VCaP (cell line): ENCODE data around the gene PGBD5.

Experiments
- H3K27ac ChIP-seq: fragments of 450-650 bp; 2 replicates; pipeline ENCODE4 v1.5.1; 2017
- TF ChIP-seq, protein P1 (sequence below): fragments of 450-650 bp; conservative IDR thresholded peaks from 2 replicates; pipeline ENCODE4 v1.5.1; 2017; ENCODE audit warnings: mild to moderate bottlenecking, moderate library complexity

PGBD5 gene

DNA sequence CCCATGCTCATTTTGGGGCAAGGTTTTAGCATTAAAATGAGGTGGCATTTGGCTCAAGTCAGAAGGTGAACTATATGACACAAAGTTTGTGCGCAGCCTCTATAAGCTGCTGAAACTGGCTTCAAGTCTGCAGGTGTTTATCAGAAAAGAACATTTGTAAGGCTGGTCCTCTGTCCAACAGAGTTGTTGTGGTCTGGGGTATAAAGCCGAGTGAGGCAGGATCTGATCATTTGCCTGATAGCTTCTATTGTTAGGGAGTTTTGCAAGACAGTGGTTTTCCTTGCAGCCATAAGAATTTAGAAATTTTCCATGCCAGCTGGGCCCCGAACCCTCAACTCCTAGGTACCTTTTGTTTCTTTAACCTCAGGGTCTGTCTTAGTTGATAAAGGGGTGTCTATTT is 130.8 kb downstream of the PGBD5 start:
- no peak overlapping the region for H3K27ac ChIP-seq
- TF ChIP-seq, protein P1, sequence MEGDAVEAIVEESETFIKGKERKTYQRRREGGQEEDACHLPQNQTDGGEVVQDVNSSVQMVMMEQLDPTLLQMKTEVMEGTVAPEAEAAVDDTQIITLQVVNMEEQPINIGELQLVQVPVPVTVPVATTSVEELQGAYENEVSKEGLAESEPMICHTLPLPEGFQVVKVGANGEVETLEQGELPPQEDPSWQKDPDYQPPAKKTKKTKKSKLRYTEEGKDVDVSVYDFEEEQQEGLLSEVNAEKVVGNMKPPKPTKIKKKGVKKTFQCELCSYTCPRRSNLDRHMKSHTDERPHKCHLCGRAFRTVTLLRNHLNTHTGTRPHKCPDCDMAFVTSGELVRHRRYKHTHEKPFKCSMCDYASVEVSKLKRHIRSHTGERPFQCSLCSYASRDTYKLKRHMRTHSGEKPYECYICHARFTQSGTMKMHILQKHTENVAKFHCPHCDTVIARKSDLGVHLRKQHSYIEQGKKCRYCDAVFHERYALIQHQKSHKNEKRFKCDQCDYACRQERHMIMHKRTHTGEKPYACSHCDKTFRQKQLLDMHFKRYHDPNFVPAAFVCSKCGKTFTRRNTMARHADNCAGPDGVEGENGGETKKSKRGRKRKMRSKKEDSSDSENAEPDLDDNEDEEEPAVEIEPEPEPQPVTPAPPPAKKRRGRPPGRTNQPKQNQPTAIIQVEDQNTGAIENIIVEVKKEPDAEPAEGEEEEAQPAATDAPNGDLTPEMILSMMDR, result no peak

DNA sequence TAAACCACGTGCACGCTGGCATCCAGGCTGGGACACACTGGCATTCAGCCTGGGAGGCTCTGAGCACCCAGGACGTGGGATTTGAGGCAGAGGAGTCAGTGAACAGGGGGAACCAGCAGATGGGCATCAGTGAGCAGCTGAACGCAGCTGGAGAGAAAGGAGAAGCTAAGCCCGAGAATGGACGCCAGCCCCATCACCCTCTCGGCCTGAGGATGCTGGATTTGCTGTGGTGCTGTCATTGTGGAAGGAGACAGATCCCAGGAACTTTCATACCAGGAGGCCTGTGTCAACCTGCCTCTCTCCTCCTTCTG is 132.8 kb downstream of the PGBD5 start:
- H3K27ac ChIP-seq, result no peak overlapping the region
- TF ChIP-seq, protein P1, result no peak

DNA sequence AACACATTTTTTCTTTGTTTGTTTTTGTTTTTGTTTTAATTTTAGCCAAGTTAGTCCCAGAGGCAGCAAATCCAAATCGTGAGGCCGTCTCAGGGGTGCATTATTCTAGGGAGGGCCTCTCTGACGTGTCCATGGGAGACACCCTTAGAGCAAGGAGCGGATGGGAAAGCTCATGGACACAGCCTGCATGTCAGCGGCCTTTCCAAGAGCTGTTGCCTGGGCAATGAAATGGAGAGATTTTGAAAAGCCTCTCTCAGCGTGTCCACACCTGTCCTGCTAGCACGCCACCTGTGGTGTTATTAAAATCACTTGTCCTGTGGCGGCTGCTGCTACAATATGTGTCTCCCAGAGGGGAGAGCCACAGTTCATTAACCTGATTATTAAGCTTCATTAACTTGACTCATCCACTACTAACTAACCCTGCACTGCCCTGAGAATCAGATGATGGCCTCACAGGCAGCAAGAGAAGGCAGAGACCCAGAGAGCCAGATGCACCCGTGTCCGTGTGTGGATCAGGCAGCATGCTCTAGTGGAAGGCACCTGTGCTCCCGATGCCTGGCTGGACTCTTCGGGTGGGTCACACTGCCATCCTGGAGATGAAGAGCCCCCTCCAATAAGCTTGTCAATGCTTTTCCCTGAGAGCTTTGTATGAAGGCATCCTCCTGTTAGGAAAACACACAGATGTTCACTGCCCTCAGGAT is 133.3 kb downstream of the PGBD5 start:
- TF ChIP-seq, protein P1, result no peak
- H3K27ac ChIP-seq, result no peak overlapping the region

DNA sequence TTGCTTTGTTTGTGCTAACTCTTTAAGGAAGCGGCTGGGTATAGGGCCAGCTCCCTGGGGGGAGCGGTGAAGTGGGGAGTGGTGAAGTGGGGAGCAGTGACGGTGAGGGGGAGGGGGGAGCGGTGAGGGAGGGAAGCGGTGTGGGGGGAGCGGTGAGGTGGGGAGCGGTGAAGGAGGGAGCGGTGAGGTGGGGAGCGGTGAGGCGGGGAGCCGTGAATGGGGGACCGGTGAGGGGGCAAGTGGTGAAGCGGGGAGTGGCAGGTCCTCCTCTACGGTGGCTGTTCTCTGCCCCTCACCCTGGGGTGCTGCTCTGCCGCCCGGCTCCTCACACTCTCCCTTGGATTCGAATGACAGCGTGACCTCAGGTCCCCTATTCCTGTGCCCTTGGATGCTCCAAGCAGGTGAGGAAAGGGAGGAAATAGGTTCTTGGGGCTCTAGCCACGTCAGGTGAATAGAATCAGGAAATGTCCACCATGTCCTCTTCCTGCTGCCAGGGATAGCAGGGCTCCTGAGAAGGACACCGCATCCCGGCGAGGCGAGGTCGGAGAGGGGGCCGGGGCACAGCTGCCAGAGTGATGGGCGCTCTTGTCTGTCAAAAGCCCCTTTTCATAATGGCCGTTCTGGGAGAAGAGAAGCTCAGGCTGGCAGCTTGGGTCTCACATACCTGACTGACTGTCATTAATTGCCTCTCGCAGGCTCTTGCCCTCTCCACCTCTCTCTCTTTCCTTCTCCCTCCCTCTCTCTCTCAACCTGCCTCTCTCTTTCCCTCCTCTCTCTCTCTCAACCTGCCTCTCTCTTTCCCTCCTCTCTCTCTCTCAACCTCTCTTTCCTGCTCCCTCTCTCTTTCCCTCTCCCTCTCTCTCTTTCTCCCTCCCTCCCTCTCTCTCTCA is 134.2 kb downstream of the PGBD5 start:
- TF ChIP-seq, protein P1, result no peak

DNA sequence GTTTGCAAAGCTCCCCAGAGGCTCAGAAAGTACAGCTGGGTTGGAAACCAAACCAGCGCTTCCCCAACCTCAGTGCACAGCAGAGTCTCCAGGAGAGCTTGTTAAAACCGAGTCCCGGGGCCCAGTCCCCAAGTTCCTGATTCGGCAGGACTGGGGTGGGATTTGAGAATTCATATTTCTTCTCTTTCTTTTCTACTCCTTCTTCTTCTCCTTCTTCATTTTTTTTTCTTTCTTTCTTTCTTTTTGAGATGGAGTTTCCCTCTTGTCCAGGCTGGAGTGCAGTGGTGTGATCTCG is 136.8 kb downstream of the PGBD5 start:
- TF ChIP-seq, protein P1, result no peak
- no peak overlapping the region for H3K27ac ChIP-seq

More for the DNA sequence above, 134.2 kb downstream of the PGBD5 start:
- H3K27ac ChIP-seq, result no peak overlapping the region

DNA sequence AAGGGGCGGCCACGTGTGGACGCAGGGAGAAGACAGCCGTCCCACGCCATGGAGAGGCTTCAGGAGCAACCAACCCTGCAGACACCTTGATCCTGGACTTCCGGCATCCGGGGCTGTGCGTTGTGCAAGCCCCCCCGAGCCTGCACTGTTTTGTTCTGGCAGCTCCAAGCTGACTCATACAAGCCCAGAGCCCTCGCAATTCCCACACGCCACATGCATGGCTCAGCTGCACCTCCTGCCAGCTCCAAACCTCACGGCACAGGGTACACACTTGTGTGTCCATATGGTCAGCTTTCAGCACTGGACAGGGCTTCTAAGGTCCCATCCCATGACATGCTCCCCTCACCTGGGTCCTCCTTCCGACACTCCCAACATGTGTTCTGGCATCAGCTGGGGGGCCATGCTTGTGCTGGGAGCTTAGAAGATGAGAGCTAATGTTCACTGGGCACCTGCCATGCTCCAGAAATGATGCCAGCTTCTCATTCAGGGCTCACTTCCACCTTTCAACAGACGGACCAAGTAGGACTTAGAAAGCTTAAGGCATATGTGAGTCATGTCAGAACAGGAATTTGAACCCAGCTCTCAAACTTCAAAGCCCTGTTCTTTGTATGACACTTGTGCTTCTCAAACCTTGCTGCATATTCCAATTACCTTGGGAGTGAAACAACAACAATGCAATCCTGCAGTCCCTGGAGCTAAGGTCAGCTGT is 137.3 kb downstream of the PGBD5 start:
- TF ChIP-seq, protein P1, result no peak
- no peak overlapping the region for H3K27ac ChIP-seq

DNA sequence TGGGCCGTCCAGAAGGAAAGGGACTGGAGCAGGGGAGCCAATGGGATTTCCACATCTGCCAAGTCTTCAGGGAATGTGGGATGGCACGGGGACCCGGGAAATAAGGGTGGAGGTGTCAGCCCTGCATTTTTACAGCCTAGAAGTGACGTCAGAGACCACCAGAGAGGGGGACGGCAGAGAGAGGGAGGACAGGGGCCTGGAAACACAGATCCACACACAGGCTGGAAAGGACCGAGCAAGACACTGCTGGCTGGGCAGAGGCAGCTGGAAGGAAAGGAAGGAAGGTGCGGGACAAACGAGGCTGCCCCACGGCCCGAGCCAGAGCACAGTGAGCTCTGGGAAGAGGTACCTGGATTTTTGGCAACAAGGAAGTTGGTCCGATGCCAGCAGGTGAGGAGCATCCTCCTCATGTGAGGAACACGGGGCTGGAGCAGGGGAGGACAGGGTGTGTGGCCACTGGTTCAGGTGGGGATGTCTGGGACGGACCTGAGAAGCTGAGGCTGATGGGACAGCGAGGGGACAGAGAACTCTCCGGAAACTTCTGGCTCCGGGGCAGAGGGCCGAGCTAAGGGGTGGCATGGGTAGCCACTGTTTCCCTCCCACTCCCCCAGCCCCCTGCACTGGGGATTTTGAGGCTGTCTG is 138.3 kb downstream of the PGBD5 start:
- TF ChIP-seq, protein P1, result no peak
- no peak overlapping the region for H3K27ac ChIP-seq
